A549 (cell line): ENCODE measurements around the gene SGPL1. TPM values are rescaled to one million over a fixed set of nuclear protein-coding genes. Genes with fewer than 3 reads are reported as not detected.

ENCODE experiments used
- ATAC-seq, 2 experiments: fragments of 200-7000 bp in 1 of 2; fragments of >200 bp in 1 of 2; cut with Nextera tagmentation in 1 of 2; cut with Tn5 transposase in 1 of 2; 3 replicates each; pipeline versions ENCODE4 v1.8.0 to v1.9.1; 2018 to 2020; ENCODE audit warnings: mild to moderate bottlenecking in 1 of 2, moderate library complexity in 1 of 2
- CTCF ChIA-PET: fragments of 300-600 bp; sonication (Branson Sonifier 250); formaldehyde crosslinking; extraction: SDS; loops from one replicate; lab custom pipeline; 2021; ENCODE audit warnings: antibody characterized with exemption, inconsistent platforms; lab: Yijun Ruan, JAX
- POLR2A ChIA-PET: fragments of 350-600 bp; formaldehyde crosslinking; extraction: SDS; loops from one replicate; lab custom pipeline; 2021; ENCODE audit warnings: antibody characterized with exemption, inconsistent platforms; lab: Yijun Ruan, JAX
- DNase-seq, 2 experiments: peaks; one replicate each; pipeline versions ENCODE4 v3.0.0 to v3.0.0-alpha.2; 2011 to 2016; ENCODE audit warnings: low read depth in 1 of 2, low spot score in 1 of 2
- FAIRE-seq: peaks from 2 replicates; lab custom pipeline; 2011; peaks lifted over from hg19 to GRCh38; lab: Jason Lieb, UNC
- H3K27ac ChIP-seq, 2 experiments: fragments of >200 bp; sonication (Bioruptor Twin); formaldehyde crosslinking; 3 replicates each; pipeline ENCODE4 v1.5.1; 2016 to 2017
- H3K4me1 ChIP-seq: fragments of >200 bp; sonication (Bioruptor Twin); formaldehyde crosslinking; 3 replicates; pipeline ENCODE4 v1.6.1; 2016
- H3K4me2 ChIP-seq: fragments of >200 bp; sonication (Bioruptor Twin); formaldehyde crosslinking; 3 replicates; pipeline ENCODE4 v1.6.1; 2016
- H3K4me3 ChIP-seq: fragments of >200 bp; sonication (Bioruptor Twin); formaldehyde crosslinking; 3 replicates; pipeline ENCODE4 v1.5.1; 2016
- H3K9me3 ChIP-seq: fragments of >200 bp; sonication (Bioruptor Twin); formaldehyde crosslinking; 3 replicates; pipeline ENCODE4 v1.6.1; 2016
- BCL3 ChIP-seq: fragments of >200 bp; sonication (Bioruptor Twin); formaldehyde crosslinking; IDR thresholded peaks from 3 replicates; pipeline ENCODE4 v1.6.1; 2016
- BHLHE40 ChIP-seq: IDR thresholded peaks from 2 replicates; pipeline ENCODE4 v1.6.1; 2012; ENCODE audit warnings: low read depth, low read length, inconsistent platforms
- CBX2 ChIP-seq: fragments of 200-600 bp; sonication (generic); IDR thresholded peaks from 2 replicates; pipeline ENCODE4 v1.6.1; 2016; ENCODE audit warnings: low read depth, mild to moderate bottlenecking, borderline replicate concordance
- CBX8 ChIP-seq: fragments of 200-600 bp; sonication (generic); IDR thresholded peaks from 2 replicates; pipeline ENCODE4 v1.6.1; 2016
- CHD2 ChIP-seq: fragments of 150-350 bp; IDR thresholded peaks from 2 replicates; pipeline ENCODE4 v1.6.1; 2014; ENCODE audit warnings: low read length; ENCODE audit not compliant: partially characterized antibody
- CHD4 ChIP-seq: fragments of 200-600 bp; sonication (generic); IDR thresholded peaks from 2 replicates; pipeline ENCODE4 v1.6.1; 2016; ENCODE audit warnings: antibody characterized with exemption, mild to moderate bottlenecking, borderline replicate concordance
- EHF ChIP-seq: fragments of 250-450 bp; sonication (Bioruptor Pico); IDR thresholded peaks from 2 replicates; pipeline ENCODE4 v1.5.0; 2020; ENCODE audit warnings: mild to moderate bottlenecking
- EHMT2 ChIP-seq: fragments of 200-600 bp; sonication (generic); IDR thresholded peaks from 2 replicates; pipeline ENCODE4 v1.6.1; 2016; ENCODE audit warnings: antibody characterized with exemption, low read depth, mild to moderate bottlenecking, moderate library complexity
- EP300 ChIP-seq, 2 experiments: fragments of >200 bp; sonication (Bioruptor Twin); formaldehyde crosslinking; IDR thresholded peaks; 2 replicates in 1 of 2; 3 replicates in 1 of 2; pipeline ENCODE4 v1.6.1; 2016 to 2017
- ESRRA ChIP-seq: fragments of 150-350 bp; IDR thresholded peaks from 2 replicates; pipeline ENCODE4 v1.6.1; 2014; ENCODE audit warnings: mild to moderate bottlenecking, low read length, borderline replicate concordance
- FOXS1 ChIP-seq: fragments of 250-450 bp; sonication (Bioruptor Pico); IDR thresholded peaks from 2 replicates; pipeline ENCODE4 v1.5.0; 2020; ENCODE audit warnings: mild to moderate bottlenecking, moderate library complexity
- HDAC2 ChIP-seq: fragments of 200-600 bp; sonication (generic); IDR thresholded peaks from 2 replicates; pipeline ENCODE4 v1.6.1; 2016
- HMGXB4 ChIP-seq: fragments of 250-450 bp; sonication (Bioruptor Pico); IDR thresholded peaks from 2 replicates; pipeline ENCODE4 v1.5.0; 2021; ENCODE audit warnings: mild to moderate bottlenecking, moderate library complexity, borderline replicate concordance
- HOXA7 ChIP-seq: fragments of 250-450 bp; sonication (Bioruptor Pico); IDR thresholded peaks from 2 replicates; pipeline ENCODE4 v1.5.0; 2020; ENCODE audit warnings: mild to moderate bottlenecking, moderate library complexity
- HOXB5 ChIP-seq: fragments of 250-450 bp; sonication (Bioruptor Pico); IDR thresholded peaks from 2 replicates; pipeline ENCODE4 v1.5.0; 2020; ENCODE audit warnings: mild to moderate bottlenecking, moderate library complexity
- MAFK ChIP-seq: fragments of 450-650 bp; IDR thresholded peaks from 2 replicates; pipeline ENCODE4 v1.6.1; 2014; ENCODE audit not compliant: partially characterized antibody
- MAZ ChIP-seq: fragments of 150-350 bp; IDR thresholded peaks from 2 replicates; pipeline ENCODE4 v1.6.1; 2014; ENCODE audit warnings: antibody characterized with exemption, low read depth, low read length, borderline replicate concordance
- MYC ChIP-seq: IDR thresholded peaks from 2 replicates; pipeline ENCODE4 v1.6.1; 2012; ENCODE audit warnings: mild to moderate bottlenecking, inconsistent platforms, low read length, improper control_type of control experiment, borderline replicate concordance
- NFE2L2 ChIP-seq: fragments of 150-350 bp; conservative IDR thresholded peaks from 2 replicates; pipeline ENCODE4 v1.6.1; 2014; ENCODE audit warnings: low read length
- NR3C1 ChIP-seq: fragments of >200 bp; sonication (Bioruptor Twin); formaldehyde crosslinking; IDR thresholded peaks from 3 replicates; pipeline ENCODE4 v1.6.1; 2017
- POLR2AphosphoS2 ChIP-seq: conservative IDR thresholded peaks from 2 replicates; pipeline ENCODE4 v1.6.1; 2012; ENCODE audit warnings: low read length, improper control_type of control experiment, inconsistent platforms
- RCOR1 ChIP-seq: fragments of 150-350 bp; IDR thresholded peaks from 2 replicates; pipeline ENCODE4 v1.6.1; 2014; ENCODE audit warnings: antibody characterized with exemption, low read length, low read depth
- RFX5 ChIP-seq: fragments of 450-650 bp; IDR thresholded peaks from 2 replicates; pipeline ENCODE4 v1.7.1; 2014; ENCODE audit warnings: antibody characterized with exemption, mild to moderate bottlenecking, moderate library complexity
- RNF2 ChIP-seq: fragments of 200-600 bp; sonication (generic); IDR thresholded peaks from 2 replicates; pipeline ENCODE4 v1.6.1; 2016; ENCODE audit warnings: low read depth, mild to moderate bottlenecking, antibody characterized with exemption, moderate library complexity, borderline replicate concordance
- SMC3 ChIP-seq: fragments of >200 bp; sonication (Bioruptor Twin); formaldehyde crosslinking; IDR thresholded peaks from 3 replicates; pipeline ENCODE4 v1.6.1; 2018; ENCODE audit warnings: inconsistent platforms
- SREBF2 ChIP-seq: fragments of 450-650 bp; IDR thresholded peaks from 2 replicates; pipeline ENCODE4 v1.6.1; 2014; ENCODE audit warnings: mild to moderate bottlenecking, moderate library complexity
- USF2 ChIP-seq: fragments of 450-650 bp; IDR thresholded peaks from 2 replicates; pipeline ENCODE4 v1.6.1; 2014; ENCODE audit warnings: antibody characterized with exemption
- ZC3H11A ChIP-seq: fragments of 450-650 bp; IDR thresholded peaks from 2 replicates; pipeline ENCODE4 v1.6.1; 2014; ENCODE audit warnings: antibody characterized with exemption, mild to moderate bottlenecking
- ZFP36 ChIP-seq: fragments of 450-650 bp; IDR thresholded peaks from 2 replicates; pipeline ENCODE4 v1.6.1; 2014; ENCODE audit warnings: borderline replicate concordance; ENCODE audit not compliant: partially characterized antibody
- ZNF302 ChIP-seq: fragments of 250-450 bp; sonication (Bioruptor Pico); IDR thresholded peaks from 2 replicates; pipeline ENCODE4 v1.9.0; 2021; ENCODE audit warnings: inconsistent platforms, mild to moderate bottlenecking, moderate library complexity
- ZSCAN20 ChIP-seq: fragments of 250-450 bp; sonication (Bioruptor Pico); IDR thresholded peaks from 2 replicates; pipeline ENCODE4 v1.8.0; 2022; ENCODE audit warnings: mild to moderate bottlenecking, moderate library complexity
- WGBS: methylation state at CpG from one replicate; pipeline ENCODE4 v1.1.6; 2017; ENCODE audit errors: missing lambda C conversion rate; 5-methylcytosine and 5-hydroxymethylcytosine counted together
- polyA plus RNA-seq, 4 experiments: library from polyadenylated mRNA; depleted of rRNA in 3 of 4; stranded (reverse); fragments of >200 nt; fragmentation: RNase III in 1 of 4; extraction: RNeasy Plus Mini Kit Qiagen cat#74134 plus additional on column Dnase treatment in 1 of 4; gene quantifications; 2 replicates in 3 of 4; 3 replicates in 1 of 4; pipeline ENCODE4 v1.2.3, GENCODE V29; 2011 to 2017
- TF ChIP-seq, protein P1 (sequence below): IDR thresholded peaks from 2 replicates; pipeline ENCODE4 v1.6.1; 2012

SGPL1 gene
- polyA plus RNA-seq, 2 of the 4 experiments (the other 2 are of a cell fraction), result 32.2 to 49.8 TPM

DNA sequence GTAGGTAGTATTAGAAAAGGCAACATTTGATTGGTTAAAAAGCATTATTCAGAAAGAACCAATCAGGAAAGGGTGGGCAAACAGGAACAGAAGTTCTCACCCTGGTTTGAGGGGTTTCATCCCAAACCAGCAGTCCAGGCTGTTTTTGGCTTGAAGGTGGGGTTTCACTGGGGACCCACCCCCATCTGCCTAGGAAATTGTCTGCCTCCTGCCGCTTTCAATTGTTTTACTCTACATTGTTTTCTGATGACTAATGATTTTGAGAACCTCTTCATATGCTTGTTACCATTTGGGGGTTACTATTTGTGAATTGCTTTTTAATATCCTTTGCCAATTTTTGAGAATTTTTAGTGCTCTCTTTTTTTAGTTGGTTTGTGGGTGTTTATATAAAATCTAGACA, 75.9 kb downstream of the SGPL1 start:
- Histone ChIP-seq H3K27ac (no peak overlapping the region), H3K9me3 (no peaks in the 10 kb centered on the region), H3K4me1 (peaks cover 20% of the 10 kb centered on the region), H3K4me2 (no peak overlapping the region), H3K4me3 (no peak overlapping the region)
- ATAC-seq (no peak), DNase-seq (no peak), FAIRE-seq (no peak)
- CTCF ChIA-PET, result interaction anchor here (1.5 to 6.1 kb wide), 2 partner anchors 11 kb away, joined by 4 to 31 read pairs; no protein-coding TSS in a partner anchor
- POLR2A ChIA-PET, result no interaction called here
- 77% methylated on average over 1 of the region's 1 CpG for WGBS
- TF ChIP-seq MAFK, result peak; percentile 51
- TF ChIP-seq ESRRA, result no peak
- no peak for TF ChIP-seq ZNF302
- TF ChIP-seq MAZ, result no peak
- no peak for TF ChIP-seq CHD4

DNA sequence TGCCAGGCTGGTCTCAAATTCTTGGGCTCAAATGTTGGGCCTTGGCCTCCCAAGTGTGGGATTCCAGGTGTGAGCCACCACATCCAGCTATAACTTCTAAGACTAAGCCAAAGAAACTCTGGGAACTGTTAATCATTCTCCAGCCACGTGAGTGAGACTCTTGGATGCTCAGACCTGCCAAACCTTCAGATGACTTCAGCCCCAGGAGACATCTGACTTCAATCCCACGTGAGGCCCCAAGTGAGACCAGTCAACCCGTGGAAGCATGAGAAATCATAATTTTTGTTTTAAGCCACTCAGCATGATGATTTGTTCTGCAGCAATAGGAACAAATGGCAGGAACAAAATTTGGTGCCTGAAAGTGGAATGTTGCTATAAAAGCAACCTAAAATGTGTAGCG, 76.9 kb downstream of the SGPL1 start:
- no peaks in the 10 kb centered on the region for H3K9me3 ChIP-seq
- no peak for FAIRE-seq
- no peak overlapping the region for H3K4me3 ChIP-seq
- ATAC-seq, result no peak
- WGBS, result 73% methylated on average over 4 of the region's 4 CpGs
- ChIA-PET CTCF (interaction anchor here (3.5 kb wide), 1 partner anchor 11 kb away, joined by 24 read pairs; no protein-coding TSS in a partner anchor), POLR2A (no interaction called here)
- TF ChIP-seq, protein P1, sequence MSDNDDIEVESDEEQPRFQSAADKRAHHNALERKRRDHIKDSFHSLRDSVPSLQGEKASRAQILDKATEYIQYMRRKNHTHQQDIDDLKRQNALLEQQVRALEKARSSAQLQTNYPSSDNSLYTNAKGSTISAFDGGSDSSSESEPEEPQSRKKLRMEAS, result no peak
- no peak for TF ChIP-seq HOXA7
- no peak for TF ChIP-seq ZSCAN20 (CRISPR knock-in tag)
- no peak for TF ChIP-seq FOXS1 (CRISPR knock-in tag)
- no peak for TF ChIP-seq EHMT2
- no peak for TF ChIP-seq HDAC2
- TF ChIP-seq EHF, result no peak
- no peak for TF ChIP-seq SMC3
- no peak for TF ChIP-seq RFX5
- no peak for TF ChIP-seq EP300 (IDR thresholded peaks at IDR 0.05)
- no peak for TF ChIP-seq NFE2L2
- no peak for TF ChIP-seq ZFP36
- no peak for TF ChIP-seq CHD2
- TF ChIP-seq ZC3H11A, result no peak
- H3K4me1 ChIP-seq, result peaks cover 12% of the 10 kb centered on the region
- no peak overlapping the region for H3K27ac ChIP-seq
- no peak overlapping the region for H3K4me2 ChIP-seq
- no peak for DNase-seq

DNA sequence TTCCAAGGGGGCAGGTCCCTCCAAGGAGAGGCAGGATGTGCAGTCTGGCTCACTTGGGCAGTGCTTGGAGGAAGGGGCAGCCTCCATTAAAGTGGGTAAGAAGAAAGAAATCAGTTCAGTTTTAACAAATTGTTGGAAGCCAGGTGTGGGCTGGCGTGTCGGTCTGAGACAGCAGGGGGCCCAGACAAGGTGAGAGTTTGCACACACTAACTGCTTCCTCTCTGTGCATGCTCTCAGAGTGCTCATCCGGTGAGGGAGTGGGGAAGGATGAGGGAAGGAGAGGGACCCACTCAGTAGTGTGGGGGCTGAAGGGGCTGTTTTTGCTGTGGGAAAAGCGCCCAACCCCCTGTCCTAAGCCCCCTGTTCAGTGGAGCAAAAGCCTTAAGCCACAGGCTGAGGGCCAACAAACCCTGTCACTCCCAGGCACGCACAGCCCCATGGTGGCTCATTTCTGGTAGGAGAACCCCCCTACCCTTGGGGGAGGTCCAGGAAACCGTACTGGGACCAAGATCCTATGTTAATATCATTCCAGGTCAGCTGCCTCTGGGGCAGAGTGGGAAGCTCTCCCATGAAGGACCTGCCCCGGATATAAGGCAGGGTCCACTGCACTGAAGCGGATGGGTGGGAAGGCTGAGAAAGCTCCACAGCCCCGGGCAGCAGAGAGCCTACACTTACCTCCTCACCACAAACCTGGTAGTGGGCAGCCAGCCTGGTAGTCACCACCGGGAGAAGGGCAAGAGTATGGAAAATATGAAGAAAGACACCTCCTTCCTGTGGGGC, 77.7 kb downstream of the SGPL1 start:
- no peak for FAIRE-seq
- CTCF ChIA-PET, result interaction anchor here (1.4 to 3.5 kb wide), 3 partner anchors 10 to 32 kb away, joined by 5 to 24 read pairs (median 5); no protein-coding TSS in a partner anchor

More for the DNA sequence above, 77.7 kb downstream of the SGPL1 start:
- no peak overlapping the region for H3K4me3 ChIP-seq
- 52% methylated on average over 10 of the region's 10 CpGs for WGBS
- H3K9me3 ChIP-seq, result no peaks in the 10 kb centered on the region
- DNase-seq, result no peak
- H3K4me2 ChIP-seq, result no peak overlapping the region
- TF ChIP-seq HMGXB4 (CRISPR knock-in tag), result no peak
- TF ChIP-seq CHD2, result no peak
- no peak for TF ChIP-seq RCOR1
- no peak for TF ChIP-seq HOXA7
- no peak for TF ChIP-seq NR3C1
- no peak for TF ChIP-seq MAZ
- TF ChIP-seq BHLHE40, result no peak
- no peak for TF ChIP-seq BCL3
- no peak for TF ChIP-seq CBX2
- no peak for TF ChIP-seq CBX8
- no peak for TF ChIP-seq MYC
- TF ChIP-seq SREBF2, result no peak
- no peak for TF ChIP-seq ZC3H11A
- TF ChIP-seq USF2, result no peak
- TF ChIP-seq RNF2, result no peak
- no peak for TF ChIP-seq EHMT2
- no peak for TF ChIP-seq HOXB5 (CRISPR knock-in tag)
- TF ChIP-seq POLR2AphosphoS2, result no peak
- H3K4me1 ChIP-seq, result peaks cover 12% of the 10 kb centered on the region
- ATAC-seq, result no peak
- H3K27ac ChIP-seq, result no peak overlapping the region
- POLR2A ChIA-PET, result no interaction called here
